HG03103 (cell line): ENCODE results near the gene GLB1L.

Source experiments
- ATAC-seq: cut with Tn5 transposase; IDR thresholded peaks from one replicate; pipeline ENCODE4 v1.9.1; 2021; ENCODE audit warnings: low read depth; ENCODE audit not compliant: unreplicated experiment

The GLB1L gene

GRCh38 chr2:219253753-219254589 lies 8.7 kb upstream of the GLB1L start, which contains the start of gene TUBA4A:
TSS of gene TUBA4A (minus strand) at chr2:219253918. CDS start at chr2:219253858, 60 bp downstream.
- peak; percentile 47 for ATAC-seq

DNA sequence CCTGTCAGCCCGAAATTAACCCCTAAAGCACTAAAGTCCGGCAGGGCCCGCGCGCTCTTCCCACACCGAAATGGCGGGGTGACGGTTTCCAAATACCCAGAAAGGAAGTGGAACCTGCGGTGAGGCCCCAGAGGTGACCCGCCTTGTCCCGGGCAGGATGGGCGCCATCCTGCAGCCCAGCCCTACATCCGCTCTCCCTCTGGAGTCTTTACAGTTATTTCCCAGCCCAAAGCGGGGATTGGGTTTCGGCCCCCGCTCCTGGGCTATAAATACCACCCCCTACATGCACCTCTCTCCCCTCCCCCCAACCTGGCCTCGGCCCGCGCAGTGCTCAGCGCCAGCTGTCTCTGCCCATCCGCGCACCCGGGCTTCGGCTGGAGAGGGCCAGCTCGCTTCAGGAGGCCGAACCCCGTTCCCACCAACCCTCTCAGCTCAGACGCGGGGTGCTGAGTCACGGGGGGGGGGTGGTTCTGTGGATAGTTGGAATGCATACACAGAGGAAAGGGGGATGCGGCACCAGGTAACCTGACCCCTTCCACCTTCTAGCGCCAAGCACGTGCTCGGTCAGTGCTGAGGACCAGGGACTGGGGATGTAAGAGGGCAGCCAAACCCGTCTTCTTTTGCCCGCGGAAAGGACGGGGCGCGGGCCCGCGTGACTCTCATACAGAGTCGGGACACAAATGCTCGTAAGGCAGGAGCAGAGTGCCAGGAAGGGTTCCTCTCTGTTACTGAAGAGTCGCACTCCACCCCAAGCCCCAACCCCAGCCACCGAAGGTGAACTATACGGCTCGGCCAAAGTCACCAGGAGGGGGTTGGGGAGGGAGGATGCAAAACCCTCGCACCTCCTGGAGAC lies 7.9 kb upstream of the GLB1L start, which contains the start of gene TUBA4B:
Gene TUBA4B (plus strand): TSS at position 344 of the 853 bp plus-strand sequence. CDS start 165 bp downstream, at position 509.
- ATAC-seq, result peak; percentile 21

GRCh38 chr2:219252570-219252899 lies 7.3 kb upstream of the GLB1L start:
- ATAC-seq, result no peak

- ATAC-seq, result no peak
Observed at GRCh38 chr2:219252084-219252483, 6.8 kb upstream of the GLB1L start.

DNA sequence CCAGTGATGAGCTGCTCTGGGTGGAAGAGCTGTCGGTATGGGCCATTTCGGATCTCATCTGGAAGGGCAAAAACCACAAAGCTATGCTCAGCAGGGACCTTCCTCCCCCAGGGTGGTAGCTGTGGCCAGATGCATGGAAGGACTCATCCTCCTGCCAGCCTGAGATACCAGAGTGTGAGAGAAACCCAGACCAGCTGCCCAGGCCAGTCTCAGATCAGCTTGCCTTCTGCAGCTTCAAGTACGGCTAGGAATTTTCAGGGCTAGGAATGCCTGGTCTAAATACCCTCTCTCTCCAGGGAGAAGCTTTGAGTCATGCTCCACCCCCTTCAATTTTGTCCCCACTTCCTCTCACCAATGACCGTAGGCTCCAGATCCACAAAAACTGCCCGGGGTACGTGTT lies 6.4 kb upstream of the GLB1L start:
- no peak for ATAC-seq

DNA sequence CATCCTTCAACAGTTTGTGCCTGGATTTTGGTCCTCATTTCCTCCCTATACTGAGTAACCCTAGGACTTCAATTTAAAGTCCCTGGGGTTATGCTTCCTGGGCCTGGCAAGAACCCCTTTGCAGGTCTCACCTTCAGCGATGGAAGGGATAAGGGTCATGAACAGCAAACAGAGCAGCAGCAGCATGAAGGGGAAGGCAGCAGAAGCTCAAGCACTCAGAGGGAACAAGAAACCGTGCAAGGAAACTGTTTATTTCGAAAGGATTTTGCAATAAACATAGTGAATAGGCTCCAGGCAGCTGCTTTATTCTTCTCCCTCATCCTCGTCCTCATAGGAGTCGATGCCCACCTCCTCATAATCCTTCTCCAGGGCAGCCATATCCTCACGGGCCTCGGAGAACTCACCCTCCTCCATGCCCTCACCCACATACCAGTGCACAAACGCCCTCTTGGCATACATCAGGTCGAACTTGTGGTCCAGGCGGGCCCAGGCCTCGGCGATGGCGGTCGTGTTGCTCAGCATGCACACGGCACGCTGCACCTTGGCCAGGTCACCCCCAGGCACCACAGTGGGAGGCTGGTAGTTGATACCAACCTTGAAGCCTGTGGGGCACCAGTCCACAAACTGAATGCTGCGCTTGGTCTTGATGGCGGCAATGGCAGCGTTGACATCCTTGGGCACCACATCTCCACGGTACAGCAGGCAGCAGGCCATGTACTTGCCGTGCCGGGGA lies 5.0 kb upstream of the GLB1L start:
- no peak for ATAC-seq

DNA sequence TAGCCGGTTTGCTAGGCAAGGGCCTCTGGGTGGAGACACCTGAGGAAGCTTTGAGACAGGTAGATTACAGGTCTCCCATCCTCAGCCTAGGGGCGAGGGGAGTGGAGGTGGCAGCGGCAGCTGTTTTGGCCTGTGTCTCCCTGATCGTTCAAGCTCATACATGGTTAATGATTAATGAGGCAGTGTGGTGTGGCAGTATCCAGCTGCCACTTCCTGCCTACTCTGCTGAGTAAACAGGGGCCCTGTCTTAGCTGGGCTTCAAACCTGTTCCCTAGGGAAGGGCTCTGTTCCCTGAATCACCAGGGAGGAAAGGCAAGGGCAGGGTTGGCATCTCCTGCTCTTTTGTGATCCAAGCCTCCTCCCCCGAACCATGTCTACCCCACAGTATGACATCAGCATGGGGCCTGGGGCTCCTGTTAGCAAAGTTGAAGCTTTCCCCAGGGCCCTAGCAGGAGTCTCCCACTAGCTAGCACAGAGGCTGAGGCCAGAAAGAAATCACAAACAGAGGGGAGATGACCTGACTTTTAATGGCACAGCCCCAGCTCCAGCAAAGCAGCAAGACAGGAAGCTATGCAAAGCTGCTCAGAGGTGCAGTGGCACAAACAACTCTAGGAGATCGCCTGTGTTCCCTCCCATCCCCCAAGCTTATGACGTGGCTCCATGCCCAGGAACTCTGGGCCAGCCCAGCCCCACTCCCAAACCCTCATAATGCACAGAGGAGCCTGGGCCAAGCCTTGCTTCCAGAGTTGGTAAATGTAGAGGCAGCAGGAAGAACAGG lies 4.1 kb upstream of the GLB1L start:
- ATAC-seq, result no peak

DNA sequence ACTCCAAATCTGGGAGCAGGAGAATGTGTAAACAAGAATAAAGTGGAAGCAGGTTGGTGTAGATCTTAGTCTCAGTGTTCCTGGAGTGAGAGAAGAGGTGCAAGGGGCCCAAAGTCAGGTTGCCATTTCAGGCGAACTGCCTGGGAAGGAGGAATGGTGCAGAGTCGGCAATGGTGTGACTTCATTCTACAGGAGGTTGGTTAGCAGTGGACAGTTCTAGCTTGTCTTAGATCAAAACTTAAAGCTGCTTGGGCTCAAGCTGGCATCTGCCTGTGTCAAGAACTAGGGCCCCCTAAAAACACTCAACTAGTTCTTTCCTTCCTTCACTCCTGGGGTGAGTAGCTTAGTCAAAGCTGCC lies 3.6 kb upstream of the GLB1L start:
- ATAC-seq, result no peak

- ATAC-seq, result no peak
Observed at GRCh38 chr2:219247678-219248642, 2.7 kb upstream of the GLB1L start.

DNA sequence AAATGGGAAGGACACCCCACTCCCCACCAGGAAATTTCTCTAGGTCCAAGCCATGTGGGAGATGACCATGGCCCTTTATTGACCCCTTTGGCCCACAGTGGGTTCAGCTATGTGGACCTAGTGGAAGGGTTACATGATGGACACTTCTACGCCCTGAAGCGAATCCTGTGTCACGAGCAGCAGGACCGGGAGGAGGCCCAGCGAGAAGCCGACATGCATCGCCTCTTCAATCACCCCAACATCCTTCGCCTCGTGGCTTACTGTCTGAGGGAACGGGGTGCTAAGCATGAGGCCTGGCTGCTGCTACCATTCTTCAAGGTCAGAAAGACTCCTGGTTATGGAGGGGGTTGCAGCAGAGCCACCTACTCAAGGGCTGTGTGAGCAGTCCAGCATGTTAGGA lies 1.3 kb upstream of the GLB1L start:
- ATAC-seq, result no peak

GRCh38 chr2:219245899-219246230 lies 621 bp upstream of the GLB1L start:
- ATAC-seq, result no peak

- no peak for ATAC-seq
Observed at GRCh38 chr2:219244789-219245147, 476 bp downstream of the GLB1L start.

- ATAC-seq, result no peak
Observed at GRCh38 chr2:219243291-219243761, 1.9 kb downstream of the GLB1L start.

DNA sequence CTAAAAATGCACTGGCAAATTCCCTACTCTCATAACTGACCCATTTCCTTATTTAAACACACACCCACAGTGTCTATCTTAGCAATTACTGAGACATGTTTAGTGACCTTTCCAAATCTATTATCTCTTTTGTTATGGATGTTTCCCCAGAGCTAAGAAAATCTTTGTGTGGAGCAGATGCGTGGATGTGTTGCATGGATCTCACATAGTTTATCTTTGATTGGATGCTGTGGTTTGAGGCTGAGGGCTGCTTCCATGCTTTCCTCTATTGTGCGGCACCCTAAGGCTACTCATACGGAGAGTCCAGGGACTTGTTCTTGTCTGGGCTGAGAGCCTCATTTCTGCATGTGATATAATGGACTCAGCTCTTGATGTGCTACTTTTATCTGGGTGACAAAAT lies 10.9 kb downstream of the GLB1L start:
- ATAC-seq, result no peak

- ATAC-seq, result no peak
Observed at GRCh38 chr2:219230059-219230540, 15.1 kb downstream of the GLB1L start.

DNA sequence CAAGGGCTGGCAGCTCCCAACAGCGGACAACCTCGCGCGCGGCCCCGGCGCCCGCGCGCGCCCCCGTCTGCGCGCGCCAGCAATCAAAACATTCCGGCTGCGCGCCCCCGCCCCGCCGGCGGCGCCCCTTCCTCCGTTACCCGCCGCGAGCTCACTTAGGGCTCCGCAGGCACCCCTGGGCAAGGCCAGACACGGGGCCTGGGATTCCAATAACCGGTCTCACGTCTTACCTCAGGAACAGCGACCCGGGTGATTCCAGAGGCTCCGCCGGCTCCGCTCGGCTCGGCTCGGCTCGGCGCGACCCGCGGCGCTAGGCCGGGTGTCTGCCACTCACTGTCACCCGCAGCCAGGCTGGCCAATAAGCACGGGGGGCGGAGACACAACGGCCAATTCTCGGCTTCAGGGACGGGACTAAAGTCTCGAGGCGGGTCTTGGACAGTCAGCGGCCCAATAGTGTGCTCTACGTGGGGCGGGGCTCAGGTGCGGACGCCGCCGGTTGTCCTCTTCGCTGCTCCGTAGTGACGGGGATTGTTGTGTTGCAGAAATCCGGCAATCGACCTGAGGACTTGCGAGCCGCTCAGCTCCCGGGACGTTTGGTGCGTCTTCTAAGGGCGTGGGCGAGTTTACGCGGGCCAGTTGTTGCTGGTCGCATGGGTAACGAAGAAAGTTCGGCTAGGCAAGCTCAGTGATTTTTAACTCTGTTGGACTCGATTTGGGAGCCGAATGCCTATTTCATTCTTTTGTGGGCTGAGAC lies 15.8 kb downstream of the GLB1L start, which contains the start of the genes ANKZF1 and ATG9A:
Gene ANKZF1 (plus strand): TSS at position 502 of the 754 bp plus-strand sequence. CDS start 452 bp downstream, outside the sequence.
Gene ATG9A (minus strand): TSS at position 332 of the 754 bp plus-strand sequence. CDS start 1,612 bp downstream, outside the sequence.
- peak; percentile 95 for ATAC-seq

DNA sequence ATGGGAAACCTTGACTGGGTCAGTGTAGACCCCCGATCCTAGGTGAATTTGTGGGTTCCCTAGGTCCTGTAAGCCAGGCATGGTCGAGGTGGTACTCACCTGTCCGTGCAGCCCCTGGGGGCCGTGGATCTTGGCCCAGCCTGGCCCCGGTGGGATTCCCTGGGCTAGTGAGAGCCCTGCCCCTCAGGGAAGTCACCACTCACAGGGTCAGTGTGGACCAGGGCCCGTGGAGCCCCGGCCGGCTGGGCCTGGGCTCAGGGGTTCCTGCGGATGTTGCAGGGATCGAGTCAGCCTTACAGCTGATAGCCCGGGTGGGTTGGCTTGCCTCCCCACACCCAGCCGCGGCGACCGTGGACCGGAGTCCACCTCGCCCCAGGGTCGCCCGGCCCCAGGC lies 16.3 kb downstream of the GLB1L start:
- peak; percentile 10 for ATAC-seq
